HepG2 (cell line): Measurements from ENCODE around the gene PARP1. TPM values are rescaled to one million over a fixed set of nuclear protein-coding genes. Genes with fewer than 3 reads are reported as not detected.

Experiments used
- ATAC-seq: fragments of 200-7000 bp; cut with Tn5 transposase; 3 replicates; pipeline ENCODE4 v1.9.1; 2020; ENCODE audit warnings: mild to moderate bottlenecking, moderate library complexity
- BruUV-seq: library from RNA; stranded (reverse); fragments of 400-500 nt; replicated peaks from 2 replicates; lab custom pipeline; 2021; lab: Mats Ljungman, UMichigan
- CTCF ChIA-PET: fragments of 300-600 bp; formaldehyde crosslinking; extraction: SDS; loops from one replicate; lab custom pipeline; 2021; ENCODE audit warnings: low total read pairs, inconsistent platforms, low intra/inter-chr PET ratio; lab: Yijun Ruan, JAX
- POLR2A ChIA-PET: fragments of 350-600 bp; sonication (Branson Sonifier 250); formaldehyde crosslinking; loops from one replicate; lab custom pipeline; 2020; ENCODE audit warnings: antibody characterized with exemption, inconsistent platforms; lab: Yijun Ruan, JAX
- DNase-seq: peaks from one replicate; pipeline ENCODE4 v3.0.0-alpha.2; 2015; ENCODE audit warnings: low spot score
- FAIRE-seq: peaks from 3 replicates; lab custom pipeline; 2011; peaks lifted over from hg19 to GRCh38; lab: Jason Lieb, UNC
- H2AFZ ChIP-seq: one replicate; pipeline ENCODE4 v1.6.1; 2011; ENCODE audit warnings: low read length, inconsistent platforms
- H3K27ac ChIP-seq: fragments of 300-600 bp; 3 replicates; pipeline ENCODE4 v1.8.0; 2011; ENCODE audit warnings: mixed run types, mild to moderate bottlenecking, mixed read lengths, low read length, inconsistent platforms; ENCODE audit not compliant: insufficient read depth; ENCODE audit errors: extremely low read length
- H3K27me3 ChIP-seq, 2 experiments: fragments of 200-600 bp in 1 of 2; 2 replicates in 1 of 2; 3 replicates in 1 of 2; pipeline versions ENCODE4 v1.6.0 to v1.8.0; 2011; ENCODE audit warnings: low read length in 2 of 2, mild to moderate bottlenecking in 2 of 2, moderate library complexity in 2 of 2, inconsistent platforms in 1 of 2; ENCODE audit not compliant: insufficient read depth in 2 of 2, control insufficient read depth in 1 of 2
- H3K36me3 ChIP-seq, 2 experiments: fragments of 200-600 bp in 1 of 2; replicated peaks in 1 of 2; 2 replicates in 1 of 2; 3 replicates in 1 of 2; pipeline versions ENCODE4 v1.5.1 to v1.8.0; 2011; ENCODE audit warnings: low read length in 2 of 2, inconsistent platforms in 1 of 2; ENCODE audit not compliant: insufficient read depth in 2 of 2, control insufficient read depth in 1 of 2
- H3K4me1 ChIP-seq: 2 replicates; pipeline ENCODE4 v1.5.1; 2012; ENCODE audit warnings: low read length, inconsistent platforms; ENCODE audit not compliant: insufficient read depth
- H3K4me2 ChIP-seq: 2 replicates; pipeline ENCODE4 v1.6.0; 2011; ENCODE audit warnings: low read depth, low read length, inconsistent platforms
- H3K4me3 ChIP-seq, 3 experiments: fragments of 200-600 bp in 1 of 3; sonication (generic), shearing (Covaris generic) in 1 of 3; replicated peaks in 1 of 3; 2 replicates each; pipeline ENCODE4 v1.5.1; 2011 to 2016; ENCODE audit warnings: low read length in 3 of 3, inconsistent platforms in 2 of 3, low read depth in 2 of 3, mild to moderate bottlenecking in 2 of 3, control low read depth in 1 of 3, mixed read lengths in 1 of 3; ENCODE audit not compliant: insufficient read depth in 1 of 3
- H3K79me2 ChIP-seq: one replicate; pipeline ENCODE4 v1.6.1; 2011; ENCODE audit warnings: low read length, inconsistent platforms; ENCODE audit not compliant: insufficient read depth
- H3K9ac ChIP-seq: 2 replicates; pipeline ENCODE4 v1.6.0; 2011; ENCODE audit warnings: mild to moderate bottlenecking, low read depth, low read length, inconsistent platforms; ENCODE audit not compliant: insufficient read depth
- H3K9me3 ChIP-seq: 2 replicates; pipeline ENCODE4 v1.5.1; 2012; ENCODE audit warnings: mild to moderate bottlenecking, low read length
- H4K20me1 ChIP-seq: 2 replicates; pipeline ENCODE4 v1.6.0; 2011; ENCODE audit warnings: inconsistent platforms, mild to moderate bottlenecking, low read length, moderate library complexity; ENCODE audit not compliant: insufficient read depth
- GMEB1 ChIP-seq: sonication (generic); formaldehyde crosslinking; IDR thresholded peaks from 2 replicates; pipeline ENCODE4 v1.5.1; 2020; ENCODE audit warnings: missing genetic modification reagents, mild to moderate bottlenecking, borderline replicate concordance
- KDM5A ChIP-seq: fragments of 200-600 bp; sonication (generic); IDR thresholded peaks from 2 replicates; pipeline ENCODE4 v1.7.0; 2018; ENCODE audit warnings: antibody characterized with exemption, mild to moderate bottlenecking, low read length, borderline replicate concordance
- KDM5B ChIP-seq: sonication (generic); formaldehyde crosslinking; IDR thresholded peaks from 2 replicates; pipeline ENCODE4 v1.4.0; 2020; ENCODE audit warnings: missing genetic modification reagents, mild to moderate bottlenecking, borderline replicate concordance
- KLF16 ChIP-seq, 2 experiments: sonication (generic) in 1 of 2; formaldehyde crosslinking in 1 of 2; IDR thresholded peaks; 2 replicates each; pipeline versions ENCODE4 v1.6.1 to v1.8.0; 2016 to 2023; ENCODE audit warnings: missing genetic modification reagents in 2 of 2, missing compliant biosample characterization in 1 of 2
- KLF9 ChIP-seq: IDR thresholded peaks from 2 replicates; pipeline ENCODE4 v1.6.1; 2016; ENCODE audit warnings: low read depth
- NBN ChIP-seq: fragments of 450-650 bp; conservative IDR thresholded peaks from 2 replicates; pipeline ENCODE4 v1.6.1; 2017
- NFIC ChIP-seq: IDR thresholded peaks from 2 replicates; pipeline ENCODE4 v1.6.1; 2012; ENCODE audit warnings: mild to moderate bottlenecking, low read length, inconsistent platforms
- PLSCR1 ChIP-seq: sonication (generic); formaldehyde crosslinking; IDR thresholded peaks from 2 replicates; pipeline ENCODE4 v1.5.0; 2020; ENCODE audit warnings: missing genetic modification reagents, mild to moderate bottlenecking, borderline replicate concordance
- ZFP41 ChIP-seq: sonication (generic); formaldehyde crosslinking; IDR thresholded peaks from 2 replicates; pipeline ENCODE4 v1.4.0; 2020; ENCODE audit warnings: mild to moderate bottlenecking, missing genetic modification reagents, borderline replicate concordance
- ZMYM3 ChIP-seq: sonication (generic); formaldehyde crosslinking; IDR thresholded peaks from 2 replicates; pipeline ENCODE4 v1.5.1; 2020; ENCODE audit warnings: mild to moderate bottlenecking, missing genetic modification reagents
- ZNF17 ChIP-seq: sonication (generic); formaldehyde crosslinking; IDR thresholded peaks from 2 replicates; pipeline ENCODE4 v1.5.0; 2020; ENCODE audit warnings: mild to moderate bottlenecking, missing genetic modification reagents
- ZNF20 ChIP-seq: sonication (generic); formaldehyde crosslinking; IDR thresholded peaks from 2 replicates; pipeline ENCODE4 v1.4.0; 2020; ENCODE audit warnings: mild to moderate bottlenecking, moderate library complexity, missing genetic modification reagents
- ZNF232 ChIP-seq: sonication (generic); formaldehyde crosslinking; IDR thresholded peaks from 2 replicates; pipeline ENCODE4 v1.4.0; 2020; ENCODE audit warnings: missing genetic modification reagents, borderline replicate concordance
- ZNF354B ChIP-seq: sonication (generic); formaldehyde crosslinking; IDR thresholded peaks from 2 replicates; pipeline ENCODE4 v1.8.0; 2022; ENCODE audit warnings: mild to moderate bottlenecking, missing genetic modification reagents
- ZNF777 ChIP-seq: sonication (generic); formaldehyde crosslinking; IDR thresholded peaks from 2 replicates; pipeline ENCODE4 v1.4.0; 2020; ENCODE audit warnings: missing genetic modification reagents
- WGBS: methylation state at CpG from one replicate; pipeline ENCODE4 v1.1.6; 2017; ENCODE audit warnings: low lambda C conversion rate; 5-methylcytosine and 5-hydroxymethylcytosine counted together
- in situ Hi-C: cut with HindIII; loops from 2 replicates; pipeline ENCODE4 v1.10.0; 2017; ENCODE audit warnings: low pct_unique_long_range_greater_than_20kb; ENCODE audit not compliant: extremely low pct_ligation_motif_present
- intact Hi-C: fragments of 100-400 bp; cut with micrococcal nuclease; formaldehyde crosslinking; loops from one replicate; pipeline ENCODE4 v1.10.0; 2022; ENCODE audit not compliant: unreplicated experiment
- polyA plus RNA-seq, 8 experiments: library from polyadenylated mRNA; depleted of rRNA in 3 of 8; stranded (reverse) in 7 of 8; unstranded in 1 of 8; fragments of >200 nt; fragmentation: Illumina TruSeq in 4 of 8; extraction: Trizol in 4 of 8; gene quantifications; 2 replicates each; pipeline versions ENCODE4 v1.2.1 to v1.2.3, GENCODE V29; 2011 to 2016; ENCODE audit warnings: low read depth in 4 of 8, missing spikeins in 1 of 8, mixed read lengths in 1 of 8; ENCODE audit not compliant: insufficient read depth in 1 of 8
- total RNA-seq, 5 experiments: library from RNA; depleted of rRNA; stranded (reverse); fragments of >200 nt; fragmentation: Illumina TruSeq; extraction: Trizol; gene quantifications; 2 replicates each; pipeline ENCODE4 v1.2.3, GENCODE V29; 2016; ENCODE audit warnings: low read depth in 1 of 5
- TF ChIP-seq, protein P1 (sequence below): sonication (generic); formaldehyde crosslinking; IDR thresholded peaks from 2 replicates; pipeline ENCODE4 v1.8.1; 2023; ENCODE audit warnings: missing genetic modification reagents, inconsistent platforms, borderline replicate concordance
- TF ChIP-seq, protein P2 (sequence below): sonication (generic); formaldehyde crosslinking; conservative IDR thresholded peaks from 2 replicates; pipeline ENCODE4 v1.5.0; 2020; ENCODE audit warnings: missing genetic modification reagents
- TF ChIP-seq, protein P3 (sequence below): IDR thresholded peaks from 2 replicates; pipeline ENCODE4 v1.6.1; 2012; ENCODE audit warnings: inconsistent platforms
- TF ChIP-seq, protein P4 (sequence below): IDR thresholded peaks from 2 replicates; pipeline ENCODE4 v1.6.1; 2016; ENCODE audit warnings: low read depth

Gene PARP1
- total and polyA plus RNA-seq, 2 of the 13 experiments (the other 11 are each of a cell fraction or from before 2014, with no cell fraction given) = 50.1 to 85.2 TPM

DNA sequence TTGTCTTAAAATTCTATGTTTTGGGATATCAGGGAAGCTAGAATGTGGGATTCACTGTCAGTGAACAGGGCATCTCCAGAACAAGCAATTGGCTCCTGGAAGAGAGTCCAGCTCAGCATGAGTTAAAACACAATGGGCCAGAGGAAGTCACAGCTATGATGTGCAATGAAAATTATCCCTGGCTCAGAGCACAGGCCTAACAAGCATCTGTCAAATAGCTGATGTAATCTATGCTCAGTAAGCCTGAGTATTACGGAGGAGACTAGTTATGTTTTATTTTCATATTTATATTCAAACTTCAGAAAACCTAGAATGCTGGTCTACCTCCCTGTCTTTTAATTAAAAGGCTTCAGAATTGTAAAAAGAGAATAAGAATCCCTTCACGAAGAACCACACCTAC is 41.6 kb downstream of the PARP1 start:
- no peak overlapping the region for H3K4me3 ChIP-seq
- no peak overlapping the region for H3K27ac ChIP-seq
- DNase-seq (no peak), FAIRE-seq (no peak), ATAC-seq (no peak)
- no peaks in the 10 kb centered on the region for H3K79me2 ChIP-seq
- CTCF ChIA-PET = no interaction called here
- TF ChIP-seq, protein P1, sequence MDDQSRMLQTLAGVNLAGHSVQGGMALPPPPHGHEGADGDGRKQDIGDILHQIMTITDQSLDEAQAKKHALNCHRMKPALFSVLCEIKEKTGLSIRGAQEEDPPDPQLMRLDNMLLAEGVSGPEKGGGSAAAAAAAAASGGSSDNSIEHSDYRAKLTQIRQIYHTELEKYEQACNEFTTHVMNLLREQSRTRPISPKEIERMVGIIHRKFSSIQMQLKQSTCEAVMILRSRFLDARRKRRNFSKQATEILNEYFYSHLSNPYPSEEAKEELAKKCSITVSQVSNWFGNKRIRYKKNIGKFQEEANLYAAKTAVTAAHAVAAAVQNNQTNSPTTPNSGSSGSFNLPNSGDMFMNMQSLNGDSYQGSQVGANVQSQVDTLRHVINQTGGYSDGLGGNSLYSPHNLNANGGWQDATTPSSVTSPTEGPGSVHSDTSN (CRISPR knock-in tag) = no peak
- TF ChIP-seq, protein P2, sequence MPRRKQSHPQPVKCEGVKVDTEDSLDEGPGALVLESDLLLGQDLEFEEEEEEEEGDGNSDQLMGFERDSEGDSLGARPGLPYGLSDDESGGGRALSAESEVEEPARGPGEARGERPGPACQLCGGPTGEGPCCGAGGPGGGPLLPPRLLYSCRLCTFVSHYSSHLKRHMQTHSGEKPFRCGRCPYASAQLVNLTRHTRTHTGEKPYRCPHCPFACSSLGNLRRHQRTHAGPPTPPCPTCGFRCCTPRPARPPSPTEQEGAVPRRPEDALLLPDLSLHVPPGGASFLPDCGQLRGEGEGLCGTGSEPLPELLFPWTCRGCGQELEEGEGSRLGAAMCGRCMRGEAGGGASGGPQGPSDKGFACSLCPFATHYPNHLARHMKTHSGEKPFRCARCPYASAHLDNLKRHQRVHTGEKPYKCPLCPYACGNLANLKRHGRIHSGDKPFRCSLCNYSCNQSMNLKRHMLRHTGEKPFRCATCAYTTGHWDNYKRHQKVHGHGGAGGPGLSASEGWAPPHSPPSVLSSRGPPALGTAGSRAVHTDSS (CRISPR knock-in tag) = no peak
- no peak for TF ChIP-seq KLF9 (CRISPR knock-in tag)
- no peak for TF ChIP-seq ZNF20 (CRISPR knock-in tag)
- TF ChIP-seq KLF16 (CRISPR knock-in tag; IDR thresholded peaks at IDR 0.05) = no peak
- no peak for TF ChIP-seq ZNF232
- TF ChIP-seq NBN = no peak
- TF ChIP-seq ZMYM3 (CRISPR knock-in tag) = no peak
- TF ChIP-seq GMEB1 (CRISPR knock-in tag) = no peak
- TF ChIP-seq ZFP41 (CRISPR knock-in tag) = no peak
- no peak for TF ChIP-seq KDM5A
- no peak for TF ChIP-seq ZNF777
- no peak for TF ChIP-seq PLSCR1 (CRISPR knock-in tag)
- no peak for TF ChIP-seq ZNF354B (CRISPR knock-in tag)
- TF ChIP-seq, protein P3, sequence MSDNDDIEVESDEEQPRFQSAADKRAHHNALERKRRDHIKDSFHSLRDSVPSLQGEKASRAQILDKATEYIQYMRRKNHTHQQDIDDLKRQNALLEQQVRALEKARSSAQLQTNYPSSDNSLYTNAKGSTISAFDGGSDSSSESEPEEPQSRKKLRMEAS = no peak
- TF ChIP-seq KDM5B (CRISPR knock-in tag) = no peak
- no peak for TF ChIP-seq ZNF17 (CRISPR knock-in tag)
- no peak for TF ChIP-seq NFIC
- TF ChIP-seq, protein P4, sequence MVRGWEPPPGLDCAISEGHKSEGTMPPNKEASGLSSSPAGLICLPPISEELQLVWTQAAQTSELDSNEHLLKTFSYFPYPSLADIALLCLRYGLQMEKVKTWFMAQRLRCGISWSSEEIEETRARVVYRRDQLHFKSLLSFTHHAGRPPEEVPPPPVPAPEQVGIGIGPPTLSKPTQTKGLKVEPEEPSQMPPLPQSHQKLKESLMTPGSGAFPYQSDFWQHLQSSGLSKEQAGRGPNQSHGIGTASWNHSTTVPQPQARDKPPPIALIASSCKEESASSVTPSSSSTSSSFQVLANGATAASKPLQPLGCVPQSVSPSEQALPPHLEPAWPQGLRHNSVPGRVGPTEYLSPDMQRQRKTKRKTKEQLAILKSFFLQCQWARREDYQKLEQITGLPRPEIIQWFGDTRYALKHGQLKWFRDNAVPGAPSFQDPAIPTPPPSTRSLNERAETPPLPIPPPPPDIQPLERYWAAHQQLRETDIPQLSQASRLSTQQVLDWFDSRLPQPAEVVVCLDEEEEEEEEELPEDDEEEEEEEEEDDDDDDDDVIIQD = no peak
- intact Hi-C loops (no loop called here), in situ Hi-C loops (no loop called here)
- peaks cover 43 to 90% of the 10 kb centered on the region in 2 experiments for H3K36me3 ChIP-seq
- no peaks in the 10 kb centered on the region for H3K4me1 ChIP-seq
- no peak overlapping the region for H3K4me2 ChIP-seq
- POLR2A ChIA-PET = no interaction called here
- H4K20me1 ChIP-seq = no peaks in the 10 kb centered on the region
- WGBS = 90% methylated on average over 2 of the region's 2 CpGs
- H3K9me3 ChIP-seq = no peaks in the 10 kb centered on the region
- no peak overlapping the region for H3K9ac ChIP-seq
- no peaks in the 10 kb centered on the region for H3K27me3 ChIP-seq
- H2AFZ ChIP-seq = no peak overlapping the region
- BruUV-seq = no TSS peak
